NT2/D1 (cell line): ENCODE results near the gene METTL13.

Experiments used
- SUZ12 ChIP-seq: IDR thresholded peaks from 2 replicates; pipeline ENCODE4 v1.6.1; 2011; ENCODE audit not compliant: insufficient read length, insufficient read depth; ENCODE audit errors: extremely low read depth
- YY1 ChIP-seq: IDR thresholded peaks from 2 replicates; pipeline ENCODE4 v1.6.1; 2011; ENCODE audit not compliant: insufficient read length, insufficient read depth
- ZNF274 ChIP-seq: IDR thresholded peaks from 2 replicates; pipeline ENCODE4 v1.6.1; 2011; ENCODE audit warnings: mild to moderate bottlenecking, low read depth, low read length

DNA sequence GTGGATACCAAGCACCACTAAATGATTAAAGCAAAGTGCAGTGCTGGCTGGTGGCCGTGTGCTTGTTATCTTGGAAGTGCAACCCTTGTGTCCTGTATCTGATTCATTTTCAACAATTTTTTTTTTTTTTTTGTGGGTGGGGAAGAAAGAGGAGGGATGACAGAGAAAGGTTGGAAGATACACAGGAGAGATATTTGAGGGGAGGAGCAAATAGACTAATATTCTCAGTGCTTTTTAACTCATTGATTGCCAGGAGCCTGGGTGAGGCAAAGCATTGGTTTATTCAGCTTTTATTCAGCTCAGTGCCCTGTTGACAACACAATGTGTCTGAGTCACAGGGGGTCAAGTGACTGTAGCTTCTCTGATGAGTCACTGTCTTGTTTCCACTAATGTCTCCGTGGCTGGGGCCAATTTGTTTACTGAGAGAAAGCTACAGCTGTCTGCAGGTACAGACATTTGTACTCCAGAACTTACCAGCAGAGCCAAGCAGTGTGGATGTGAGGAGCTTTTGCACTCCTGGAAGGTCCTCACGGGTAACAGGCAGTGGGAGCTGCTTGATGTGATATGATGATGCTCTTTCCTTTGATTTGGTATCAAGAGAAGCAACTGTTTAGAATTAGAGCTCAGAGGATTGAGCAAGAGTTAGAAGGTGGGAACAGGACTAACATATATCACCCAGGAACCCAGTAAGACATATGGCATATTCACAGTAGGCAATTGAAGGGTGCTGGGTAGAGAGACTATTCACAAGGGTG is 36.2 kb downstream of the METTL13 start:
- TF ChIP-seq SUZ12 (no peak), YY1 (no peak), ZNF274 (no peak)
